ENCODE data around the gene LBH.

LBH gene

DNA sequence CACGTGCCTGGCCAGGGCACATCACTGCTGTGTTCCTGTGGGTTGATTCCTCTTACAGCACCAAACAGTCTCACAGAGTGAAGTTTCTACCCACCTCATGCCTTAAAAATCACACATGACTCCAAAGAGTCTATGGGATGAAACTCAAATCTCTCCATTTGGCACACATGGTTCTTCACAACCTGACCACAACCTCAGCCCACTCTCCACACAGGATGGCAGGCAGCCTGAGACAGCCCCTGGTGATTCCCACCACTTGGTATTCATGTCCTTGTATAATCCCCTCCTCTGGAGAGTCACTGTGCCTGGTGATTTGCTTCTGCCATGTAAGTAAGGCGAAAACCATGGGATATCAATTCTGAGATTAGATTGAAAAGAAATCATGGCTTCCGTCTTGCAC is 46.2 kb downstream of the LBH start:
- no peaks in the 10 kb centered on the region for H3K79me2 ChIP-seq (ENCODE audit: low read length)
- no peak overlapping the region for H3K9ac ChIP-seq (ENCODE audit: low read length)
- TF ChIP-seq, protein P1, sequence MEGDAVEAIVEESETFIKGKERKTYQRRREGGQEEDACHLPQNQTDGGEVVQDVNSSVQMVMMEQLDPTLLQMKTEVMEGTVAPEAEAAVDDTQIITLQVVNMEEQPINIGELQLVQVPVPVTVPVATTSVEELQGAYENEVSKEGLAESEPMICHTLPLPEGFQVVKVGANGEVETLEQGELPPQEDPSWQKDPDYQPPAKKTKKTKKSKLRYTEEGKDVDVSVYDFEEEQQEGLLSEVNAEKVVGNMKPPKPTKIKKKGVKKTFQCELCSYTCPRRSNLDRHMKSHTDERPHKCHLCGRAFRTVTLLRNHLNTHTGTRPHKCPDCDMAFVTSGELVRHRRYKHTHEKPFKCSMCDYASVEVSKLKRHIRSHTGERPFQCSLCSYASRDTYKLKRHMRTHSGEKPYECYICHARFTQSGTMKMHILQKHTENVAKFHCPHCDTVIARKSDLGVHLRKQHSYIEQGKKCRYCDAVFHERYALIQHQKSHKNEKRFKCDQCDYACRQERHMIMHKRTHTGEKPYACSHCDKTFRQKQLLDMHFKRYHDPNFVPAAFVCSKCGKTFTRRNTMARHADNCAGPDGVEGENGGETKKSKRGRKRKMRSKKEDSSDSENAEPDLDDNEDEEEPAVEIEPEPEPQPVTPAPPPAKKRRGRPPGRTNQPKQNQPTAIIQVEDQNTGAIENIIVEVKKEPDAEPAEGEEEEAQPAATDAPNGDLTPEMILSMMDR (IDR thresholded peaks at IDR 0.05; ENCODE audit: low read depth, low read length) = no peak
- TF ChIP-seq EZH2phosphoT487 (IDR thresholded peaks at IDR 0.05; ENCODE audit: low read depth) = no peak
- H4K20me1 ChIP-seq (ENCODE audit: insufficient read depth, low read length) = no peaks in the 10 kb centered on the region
- H3K9me3 ChIP-seq (ENCODE audit: insufficient read depth, low read length) = no peaks in the 10 kb centered on the region
- H3K4me1 ChIP-seq (ENCODE audit: low read length) = peaks cover 40% of the 10 kb centered on the region
- no peak overlapping the region for H3K4me3 ChIP-seq (ENCODE audit: low read length)
- H3K4me2 ChIP-seq (ENCODE audit: low read length) = no peak overlapping the region
- no peaks in the 10 kb centered on the region for H3K36me3 ChIP-seq (replicated peaks; ENCODE audit: low read depth, low read length)
- H3K27me3 ChIP-seq (ENCODE audit: low read depth, low read length) = peaks cover 47% of the 10 kb centered on the region
- H2AFZ ChIP-seq (ENCODE audit: low read depth, low read length) = no peak overlapping the region
- H3K27ac ChIP-seq (ENCODE audit: low read length) = no peak overlapping the region

DNA sequence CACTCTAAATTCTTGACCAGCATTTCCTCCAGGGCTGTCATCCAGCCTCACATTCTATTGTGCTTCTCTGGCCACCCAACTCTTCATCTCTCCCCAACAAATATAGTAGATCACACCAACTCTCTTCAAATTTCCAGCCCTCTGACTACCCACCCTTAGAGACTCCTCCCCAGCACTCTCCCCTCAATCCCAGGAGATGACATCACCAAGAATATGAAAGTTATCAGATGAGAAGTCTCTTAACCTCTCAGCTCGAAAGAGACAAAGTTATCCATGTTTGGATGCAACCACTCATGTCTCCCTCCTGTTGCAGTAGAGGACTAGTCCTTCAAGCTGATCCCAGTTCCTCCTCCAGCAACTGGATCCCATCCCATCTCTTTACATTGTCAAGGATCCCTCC is 47.1 kb downstream of the LBH start:
- Histone ChIP-seq H3K27me3 (ENCODE audit: low read depth, low read length) (peaks cover 43% of the 10 kb centered on the region), H3K36me3 (replicated peaks; ENCODE audit: low read depth, low read length) (no peaks in the 10 kb centered on the region), H3K4me2 (ENCODE audit: low read length) (no peak overlapping the region), H3K9me3 (ENCODE audit: insufficient read depth, low read length) (no peaks in the 10 kb centered on the region), H3K79me2 (ENCODE audit: low read length) (no peaks in the 10 kb centered on the region), H3K27ac (ENCODE audit: low read length) (no peak overlapping the region), H4K20me1 (ENCODE audit: insufficient read depth, low read length) (no peaks in the 10 kb centered on the region), H3K4me1 (ENCODE audit: low read length) (peaks cover 46% of the 10 kb centered on the region), H2AFZ (ENCODE audit: low read depth, low read length) (no peak overlapping the region), H3K9ac (ENCODE audit: low read length) (no peak overlapping the region), H3K4me3 (ENCODE audit: low read length) (no peak overlapping the region)
- no peak for TF ChIP-seq EZH2phosphoT487 (IDR thresholded peaks at IDR 0.05; ENCODE audit: low read depth)
- TF ChIP-seq, protein P1 (IDR thresholded peaks at IDR 0.05; ENCODE audit: low read depth, low read length) = no peak

DNA sequence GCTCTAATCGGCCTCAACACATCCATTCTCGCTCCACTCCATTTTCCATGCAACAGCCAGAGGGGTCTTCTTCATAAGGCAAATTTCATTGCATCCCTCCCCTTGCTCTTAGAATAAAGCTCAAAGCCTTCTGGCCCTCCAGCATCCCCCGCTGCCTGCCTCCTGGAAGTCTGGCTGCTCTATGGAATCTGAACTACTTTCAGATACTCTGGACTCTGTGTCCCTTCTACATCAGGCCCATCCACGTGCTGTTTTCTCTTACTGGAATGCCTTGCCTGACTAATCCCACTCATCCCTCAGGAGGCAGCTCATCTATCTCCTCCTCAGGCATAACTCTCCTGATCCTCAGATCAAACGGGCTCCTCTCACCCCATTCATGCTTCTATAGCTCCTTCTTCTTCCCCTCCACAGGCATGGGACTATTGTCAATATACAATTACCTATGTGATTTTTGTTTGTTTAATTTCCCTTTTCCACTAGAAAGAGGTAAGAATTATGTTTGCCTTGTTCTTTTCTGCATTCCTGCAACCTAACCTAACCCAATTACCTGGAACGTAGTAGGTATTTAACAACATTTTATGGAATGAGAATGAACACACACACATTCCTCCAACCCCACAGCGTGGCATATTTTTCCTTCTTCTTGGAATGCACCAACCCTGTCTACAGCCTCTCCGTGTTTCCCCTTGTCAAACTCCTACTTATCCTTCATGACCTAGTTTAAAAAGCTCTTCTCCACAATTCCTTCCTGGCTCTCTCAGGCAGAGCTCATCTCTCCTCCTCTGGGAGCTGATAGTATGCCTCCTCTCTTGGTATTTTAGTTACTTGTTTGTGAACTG is 49.5 kb downstream of the LBH start:
- TF ChIP-seq, protein P1 (IDR thresholded peaks at IDR 0.05; ENCODE audit: low read depth, low read length) = no peak
- TF ChIP-seq EZH2phosphoT487 (IDR thresholded peaks at IDR 0.05; ENCODE audit: low read depth) = no peak
- peaks cover 52% of the 10 kb centered on the region for H3K4me1 ChIP-seq (ENCODE audit: low read length)
- no peaks in the 10 kb centered on the region for H3K79me2 ChIP-seq (ENCODE audit: low read length)

DNA sequence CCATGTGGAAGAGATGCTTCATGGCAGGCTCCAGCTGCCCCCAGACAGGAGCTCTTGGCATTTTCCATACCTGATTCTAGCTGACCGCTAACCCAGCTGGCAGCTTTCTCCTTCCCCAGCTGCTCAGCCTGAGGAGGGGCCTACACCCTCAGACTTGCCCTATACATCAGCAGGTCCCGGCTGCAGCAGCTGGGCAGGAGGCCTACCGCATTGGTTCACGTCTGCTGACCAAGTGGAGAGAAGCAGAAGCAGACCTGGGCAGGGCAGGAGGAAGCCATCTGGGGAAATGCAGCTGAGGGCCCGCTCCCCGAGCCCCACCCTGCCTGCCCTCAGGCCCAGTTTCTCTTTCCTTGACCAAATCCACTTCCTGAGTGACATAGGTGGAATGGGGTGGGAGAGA is 50.7 kb downstream of the LBH start:
- H3K9me3 ChIP-seq (ENCODE audit: insufficient read depth, low read length) = no peaks in the 10 kb centered on the region
- H4K20me1 ChIP-seq (ENCODE audit: insufficient read depth, low read length) = no peaks in the 10 kb centered on the region
- no peak overlapping the region for H2AFZ ChIP-seq (ENCODE audit: low read depth, low read length)
- H3K9ac ChIP-seq (ENCODE audit: low read length) = no peak overlapping the region
- no peak overlapping the region for H3K4me3 ChIP-seq (ENCODE audit: low read length)
- H3K27ac ChIP-seq (ENCODE audit: low read length) = no peak overlapping the region
- H3K36me3 ChIP-seq (replicated peaks; ENCODE audit: low read depth, low read length) = no peaks in the 10 kb centered on the region
- H3K4me2 ChIP-seq (ENCODE audit: low read length) = peak overlapping the region; percentile 53
- H3K4me1 ChIP-seq (ENCODE audit: low read length) = peaks cover 46% of the 10 kb centered on the region
- H3K79me2 ChIP-seq (ENCODE audit: low read length) = no peaks in the 10 kb centered on the region
- TF ChIP-seq EZH2phosphoT487 (IDR thresholded peaks at IDR 0.05; ENCODE audit: low read depth) = no peak
- TF ChIP-seq, protein P1 (IDR thresholded peaks at IDR 0.05; ENCODE audit: low read depth, low read length) = no peak
- H3K27me3 ChIP-seq (ENCODE audit: low read depth, low read length) = peaks cover 70% of the 10 kb centered on the region

More for the DNA sequence above, 49.5 kb downstream of the LBH start:
- H3K4me3 ChIP-seq (ENCODE audit: low read length) = no peak overlapping the region
- peaks cover 63% of the 10 kb centered on the region for H3K27me3 ChIP-seq (ENCODE audit: low read depth, low read length)
- H3K36me3 ChIP-seq (replicated peaks; ENCODE audit: low read depth, low read length) = no peaks in the 10 kb centered on the region
- H2AFZ ChIP-seq (ENCODE audit: low read depth, low read length) = no peak overlapping the region
- no peak overlapping the region for H3K9ac ChIP-seq (ENCODE audit: low read length)
- H3K9me3 ChIP-seq (ENCODE audit: insufficient read depth, low read length) = no peaks in the 10 kb centered on the region
- H4K20me1 ChIP-seq (ENCODE audit: insufficient read depth, low read length) = no peaks in the 10 kb centered on the region
- H3K27ac ChIP-seq (ENCODE audit: low read length) = no peak overlapping the region
- H3K4me2 ChIP-seq (ENCODE audit: low read length) = no peak overlapping the region

Data from OCI-LY3 (cell line).